GF-D8 (cell line): Measurements from ENCODE around the gene ATP6V0A4.
"Not testable (repeated sequence)": the region's sequence is repeated elsewhere in the genome, so short reads cannot be mapped to it uniquely, and the experiment has no call there.

ENCODE experiments used
- DNase-seq: peaks from one replicate; lab custom pipeline; 2025; lab: John Stamatoyannopoulos, UW

Gene ATP6V0A4

DNA sequence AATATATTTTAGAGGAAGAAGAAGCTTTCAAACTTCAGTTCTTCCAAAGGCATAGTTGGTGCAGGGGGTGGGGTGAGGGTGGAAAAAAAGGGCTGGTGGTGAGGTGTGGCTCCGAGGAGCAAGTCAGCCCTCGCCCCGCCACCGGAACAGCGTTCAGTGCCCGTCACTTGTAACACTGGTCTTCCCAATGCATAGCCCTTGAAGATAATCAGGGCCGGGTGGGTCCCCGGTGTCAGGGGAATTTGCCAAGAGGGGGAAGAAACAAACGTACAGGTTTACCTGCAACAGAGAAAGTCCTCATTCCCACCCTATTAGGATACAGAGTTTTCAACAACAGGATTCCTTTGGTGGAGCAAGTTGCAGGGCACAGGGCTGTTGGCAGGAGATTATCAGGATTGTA, 98.3 kb downstream of the ATP6V0A4 start:
- no peak for DNase-seq

DNA sequence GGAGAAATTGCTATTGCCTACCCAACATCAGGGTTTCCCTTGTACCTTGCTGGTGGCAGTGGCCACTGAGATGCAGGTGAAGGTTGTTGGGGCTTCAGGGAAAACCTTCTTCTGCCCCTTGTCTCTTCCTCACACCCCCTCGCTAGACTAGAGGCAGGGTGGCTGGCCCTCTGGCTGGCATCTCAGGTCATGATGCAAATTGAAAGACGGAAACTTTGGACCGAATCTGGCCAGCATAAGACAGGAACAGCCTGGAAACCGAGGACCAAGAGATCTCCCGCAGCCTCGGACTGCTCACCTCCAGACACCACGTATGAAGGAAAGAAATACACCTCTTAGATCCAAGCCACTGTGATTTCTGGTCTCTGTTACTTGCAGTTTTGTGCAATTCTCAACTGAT, 99.7 kb downstream of the ATP6V0A4 start:
- no peak for DNase-seq

DNA sequence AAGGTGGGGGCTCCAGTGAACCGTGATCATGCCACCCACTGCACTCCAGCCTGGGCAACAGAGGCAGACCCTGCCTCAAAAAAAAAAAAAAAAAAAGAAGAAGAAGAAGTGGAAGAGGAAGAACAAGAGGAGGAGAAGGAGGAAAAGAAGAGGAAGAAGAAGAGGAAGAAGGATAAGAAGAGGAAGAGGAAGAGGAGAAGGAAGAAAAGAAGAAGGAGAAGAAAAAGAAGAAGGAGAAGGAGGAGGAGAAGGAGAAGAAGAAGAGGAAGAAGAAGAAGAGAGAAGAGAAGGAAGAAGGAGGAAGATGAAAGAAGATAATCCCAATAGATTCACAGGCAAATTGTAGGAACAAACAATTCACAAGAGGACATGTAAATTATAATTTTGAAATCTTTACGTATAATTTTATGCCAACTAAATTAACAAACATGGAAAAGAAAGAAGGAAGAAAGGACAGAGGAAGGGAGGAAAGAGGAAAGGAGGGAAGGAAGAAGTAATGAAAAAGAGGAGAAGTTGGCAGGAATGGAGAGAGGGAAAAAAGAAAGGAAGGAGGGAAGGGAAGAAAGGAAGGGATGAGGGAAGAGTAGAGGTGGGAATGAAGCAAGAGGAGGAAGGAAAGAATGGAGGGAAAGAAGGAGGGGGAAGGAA, 100.3 kb downstream of the ATP6V0A4 start:
- DNase-seq: no peak

- DNase-seq: not testable (repeated sequence)
Observed at GRCh38 chr7:138695776-138696175, 102.2 kb downstream of the ATP6V0A4 start.

DNA sequence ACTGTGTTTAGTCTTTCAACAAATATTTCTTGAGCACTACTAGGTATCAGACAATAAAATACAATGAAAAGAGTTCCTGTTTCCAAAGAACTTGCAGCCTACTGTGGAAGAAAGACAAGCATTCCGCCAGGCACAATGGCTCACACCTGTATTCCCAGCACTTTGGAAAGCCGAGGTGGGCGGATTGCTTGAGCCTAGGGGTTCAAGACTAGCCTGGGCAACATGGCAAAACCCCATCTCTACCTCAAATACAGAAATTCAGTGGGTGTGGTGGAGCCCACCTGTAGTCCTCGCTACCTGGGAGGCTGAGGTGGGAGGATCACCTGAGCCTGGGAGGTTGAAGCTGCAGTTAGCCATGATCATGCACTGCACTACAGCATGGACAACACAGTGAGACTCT, 102.9 kb downstream of the ATP6V0A4 start:
- DNase-seq: no peak

GRCh38 chr7:138691178-138691577, 106.8 kb downstream of the ATP6V0A4 start:
- no peak for DNase-seq

DNA sequence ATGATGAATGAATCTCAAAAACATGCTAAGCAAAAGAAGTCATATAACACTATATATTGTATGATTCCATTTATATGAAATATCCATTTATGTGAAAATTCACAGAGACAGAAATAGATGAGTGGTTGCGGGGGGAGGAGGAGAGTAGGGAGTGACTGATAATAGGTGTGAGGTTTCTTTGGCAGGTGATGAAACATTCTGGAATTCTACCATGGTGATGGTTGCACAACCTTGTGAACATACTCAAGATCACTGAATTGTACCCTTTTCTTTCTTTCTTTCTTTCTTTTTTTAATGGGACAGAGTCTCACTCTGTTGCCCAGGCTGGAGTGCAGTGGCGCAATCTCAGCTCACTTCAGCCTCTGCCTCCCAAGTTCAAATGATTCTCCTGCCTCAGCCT, 107.5 kb downstream of the ATP6V0A4 start:
- DNase-seq: no peak

DNA sequence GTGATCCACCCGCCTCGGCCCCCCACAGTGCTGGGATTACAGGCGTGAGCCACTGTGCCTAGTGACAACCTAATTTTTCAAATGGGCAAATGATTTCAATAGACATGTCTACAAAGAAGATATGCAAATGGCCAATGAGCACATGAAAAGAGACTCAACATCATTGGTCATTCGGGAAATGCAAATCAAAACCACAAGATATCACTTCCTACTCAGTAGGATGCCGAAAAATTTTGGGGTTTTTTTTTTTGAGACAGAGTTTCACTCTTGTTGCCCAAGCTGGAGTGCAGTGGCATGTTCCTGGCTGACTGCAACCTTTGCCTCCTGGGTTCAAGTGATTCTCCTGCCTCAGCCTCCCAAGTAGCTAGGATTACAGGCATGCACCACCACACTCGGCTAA, 110.0 kb downstream of the ATP6V0A4 start:
- DNase-seq: not testable (repeated sequence)

DNA sequence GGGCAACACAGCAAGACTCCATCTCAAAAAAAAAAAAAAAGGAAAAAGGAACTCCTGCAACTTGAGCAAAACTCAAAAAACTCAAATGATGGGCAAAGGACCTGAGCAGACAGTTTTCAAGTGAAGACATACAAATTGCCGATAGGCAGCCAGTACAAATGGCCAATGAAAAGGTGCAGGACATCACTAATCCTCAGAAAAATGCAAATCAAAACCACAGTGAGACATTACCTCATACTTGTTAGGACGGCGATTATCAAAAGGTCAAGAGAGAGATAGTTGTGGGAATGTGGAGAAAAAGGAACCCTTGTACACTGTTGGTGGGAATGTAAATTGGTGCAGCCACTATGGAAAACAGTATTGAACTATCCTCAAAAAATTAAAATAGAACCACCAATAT, 113.7 kb downstream of the ATP6V0A4 start:
- no peak for DNase-seq

DNA sequence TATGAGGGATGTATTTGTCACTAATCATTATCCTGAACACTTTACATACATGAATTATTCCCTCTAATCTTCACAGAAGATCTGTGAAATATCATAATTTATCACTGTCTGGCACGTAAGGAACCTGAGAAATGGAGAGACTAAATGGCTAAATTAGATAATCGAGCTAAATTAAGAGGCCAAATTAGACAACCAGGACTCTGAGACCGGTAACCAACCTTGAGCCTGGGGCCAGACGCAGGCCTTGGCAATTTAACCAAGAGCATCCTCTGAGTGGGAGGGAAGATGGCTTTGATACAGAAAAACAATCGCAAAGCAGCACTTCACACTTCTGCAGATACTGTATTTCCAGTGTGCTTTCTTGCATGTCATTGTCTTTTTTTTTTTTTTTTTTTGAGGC, 118.2 kb downstream of the ATP6V0A4 start:
- no peak for DNase-seq

GRCh38 chr7:138670594-138670993, 127.4 kb downstream of the ATP6V0A4 start:
- DNase-seq: peak; percentile 10

- no peak for DNase-seq
Observed at GRCh38 chr7:138669364-138669763, 128.6 kb downstream of the ATP6V0A4 start.

DNA sequence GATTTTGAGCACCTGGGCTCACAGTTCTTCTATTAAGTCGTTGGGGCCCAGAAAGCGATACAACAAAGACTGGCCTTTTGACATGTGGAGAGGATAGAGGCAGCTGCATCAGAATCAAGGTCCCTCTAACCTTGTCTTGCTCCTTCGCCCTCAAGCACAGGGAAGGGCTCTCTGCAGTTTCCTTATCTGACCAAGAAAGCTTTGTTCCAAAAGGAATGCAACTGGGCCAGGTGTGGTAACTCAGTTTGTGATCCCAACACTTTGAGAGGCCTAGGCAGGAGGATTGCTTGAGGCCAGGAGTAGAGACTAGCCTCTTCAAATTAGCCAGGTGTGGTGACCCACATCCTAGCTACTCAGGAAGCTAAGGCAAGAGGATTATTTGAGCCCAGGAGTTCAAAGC, 129.1 kb downstream of the ATP6V0A4 start:
- no peak for DNase-seq

- peak; percentile 63 for DNase-seq
Observed at GRCh38 chr7:138668229-138668596, 129.8 kb downstream of the ATP6V0A4 start.

DNA sequence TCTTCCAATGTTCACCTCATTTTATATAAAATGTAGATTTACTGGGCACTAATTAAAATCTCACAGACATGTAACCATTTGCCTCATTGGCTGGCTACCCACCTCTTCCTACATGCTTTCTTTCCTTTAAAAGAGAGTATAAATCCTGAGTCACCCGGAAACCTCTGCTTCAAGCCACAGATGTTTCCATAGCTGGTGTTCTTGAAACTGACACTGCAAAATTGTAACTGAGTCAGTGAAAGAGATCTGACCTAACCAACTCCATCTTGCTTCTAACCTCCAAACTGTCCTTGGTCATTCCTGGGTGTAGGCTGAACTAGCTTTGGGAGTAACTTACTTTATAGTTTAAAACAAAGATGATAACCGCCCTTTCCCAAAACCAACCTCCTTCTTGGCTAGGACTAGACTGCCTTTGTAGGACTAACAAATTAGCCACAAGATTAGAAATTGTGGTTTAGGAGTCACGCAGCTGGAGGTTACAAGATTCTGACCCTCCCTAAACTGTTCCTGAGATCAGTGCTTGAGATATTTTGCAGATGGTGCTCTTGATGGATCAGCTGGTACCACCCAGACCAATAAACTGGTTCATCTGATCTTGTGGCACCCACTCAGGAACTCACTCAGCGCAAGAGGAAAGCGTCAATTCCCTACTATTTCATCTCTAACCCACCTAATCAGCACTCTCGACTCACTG, 130.3 kb downstream of the ATP6V0A4 start:
- peak; percentile 63 for DNase-seq

GRCh38 chr7:138666385-138666784, 131.6 kb downstream of the ATP6V0A4 start:
- no peak for DNase-seq

DNA sequence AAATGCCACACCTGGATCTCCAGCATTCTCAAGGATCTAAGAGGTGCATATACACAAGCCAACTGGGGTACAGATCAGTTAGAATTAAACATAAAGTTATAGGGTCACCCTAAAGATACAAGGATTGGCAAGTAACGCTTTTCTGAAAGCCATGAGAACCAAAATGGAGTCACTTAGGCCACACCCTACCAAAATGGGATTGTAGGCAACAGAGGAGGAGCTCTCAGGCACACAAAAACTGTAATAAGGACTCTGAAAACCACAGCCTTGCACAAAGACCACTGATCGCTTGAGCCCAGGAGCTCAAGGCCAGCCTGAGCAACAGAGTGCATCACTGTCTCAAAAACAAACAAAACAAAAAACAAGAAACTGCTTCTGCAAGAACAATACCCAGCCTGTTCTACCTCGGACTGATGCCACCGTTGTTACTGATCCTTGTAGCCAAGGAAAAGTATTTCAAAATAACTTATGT, 132.3 kb downstream of the ATP6V0A4 start:
- no peak for DNase-seq

GRCh38 chr7:138665249-138665648, 132.7 kb downstream of the ATP6V0A4 start:
- DNase-seq: no peak

- DNase-seq: no peak
Observed at GRCh38 chr7:138663725-138664710, 134.0 kb downstream of the ATP6V0A4 start.

- no peak for DNase-seq
Observed at GRCh38 chr7:138662991-138663320, 135.0 kb downstream of the ATP6V0A4 start.

GRCh38 chr7:138662076-138662990, 135.7 kb downstream of the ATP6V0A4 start:
- DNase-seq: no peak
